GM12878 (cell line): Measurements from ENCODE around the gene EPHB1.

Experiments
- CTCF ChIP-seq, 3 experiments: IDR thresholded peaks in 2 of 3; conservative IDR thresholded peaks in 1 of 3; 2 replicates each; pipeline ENCODE4 v1.5.1; 2011; ENCODE audit warnings: low read depth in 3 of 3, low read length in 3 of 3, mild to moderate bottlenecking in 3 of 3, control low read depth in 2 of 3, moderate library complexity in 2 of 3, inconsistent platforms in 1 of 3, mixed read lengths in 1 of 3; ENCODE audit not compliant: control insufficient read depth in 2 of 3, insufficient read depth in 1 of 3; ENCODE audit errors: extremely low read depth in 1 of 3
- EGR1 ChIP-seq, 2 experiments: IDR thresholded peaks; 1 replicate in 1 of 2; 2 replicates in 1 of 2; pipeline ENCODE4 v1.6.1; 2011 to 2012; ENCODE audit warnings: low read depth in 2 of 2, low read length in 2 of 2, borderline replicate concordance in 1 of 2, mild to moderate bottlenecking in 1 of 2, moderate library complexity in 1 of 2

- no peak for TF ChIP-seq CTCF (IDR thresholded peaks at IDR 0.05 in 2 of 3, conservative IDR thresholded peaks at IDR 0.05 in 1 of 3; ENCODE audit: control insufficient read depth in 2 of 3, extremely low read depth in 1 of 3, insufficient read depth in 1 of 3, low read depth in 3 of 3, low read length in 3 of 3)
- no peak for TF ChIP-seq EGR1 (IDR thresholded peaks at IDR 0.05; ENCODE audit: borderline replicate concordance in 1 of 2, low read depth in 2 of 2, low read length in 2 of 2)
Measured at GRCh38 chr3:135014566-135014965, 219.5 kb downstream of the EPHB1 start.
